T-helper 2 cell treated with Interferon-gamma antibody and Interleukin-4, amounts not matched to agents 5 μg/mL and 100 μg/mL, for 36 hours (primary cell): ENCODE results near the gene NSUN4.
"Not testable (repeated sequence)": the region's sequence is repeated elsewhere in the genome, so short reads cannot be mapped to it uniquely, and the experiment has no call there.

ENCODE experiments used
- DNase-seq: peaks from one replicate; pipeline ENCODE4 v3.0.0; 2021; ENCODE audit warnings: low spot score
- H3K27ac Mint-ChIP-seq: one replicate; pipeline ENCODE4 v1.8.0; 2021; ENCODE audit warnings: mild to moderate bottlenecking, mixed read lengths
- H3K27me3 Mint-ChIP-seq: one replicate; pipeline ENCODE4 v1.8.0; 2021; ENCODE audit warnings: low read depth, mixed read lengths
- H3K36me3 Mint-ChIP-seq: one replicate; pipeline ENCODE4 v1.8.0; 2021; ENCODE audit warnings: low read depth, mixed read lengths
- H3K4me1 Mint-ChIP-seq: one replicate; pipeline ENCODE4 v1.8.0; 2021; ENCODE audit warnings: low read depth, mixed read lengths
- H3K4me3 Mint-ChIP-seq: one replicate; pipeline ENCODE4 v1.8.0; 2022; ENCODE audit warnings: mild to moderate bottlenecking, moderate library complexity, mixed read lengths
- H3K9me3 Mint-ChIP-seq: one replicate; pipeline ENCODE4 v1.8.0; 2021; ENCODE audit warnings: mixed read lengths

NSUN4 gene

GRCh38 chr1:46315669-46316403 is 24.8 kb upstream of the NSUN4 start:
- no peaks in the 10 kb centered on the region for H3K27me3 Mint-ChIP-seq
- peaks cover 35% of the 10 kb centered on the region for H3K36me3 Mint-ChIP-seq
- no peak for DNase-seq
- H3K4me1 Mint-ChIP-seq = no peaks in the 10 kb centered on the region
- H3K4me3 Mint-ChIP-seq = no peak overlapping the region
- no peaks in the 10 kb centered on the region for H3K9me3 Mint-ChIP-seq
- H3K27ac Mint-ChIP-seq = no peak overlapping the region

GRCh38 chr1:46317323-46317722 is 23.3 kb upstream of the NSUN4 start:
- Mint-ChIP-seq H3K36me3 (peaks cover 28% of the 10 kb centered on the region), H3K27ac (no peak overlapping the region)
- DNase-seq = no peak

GRCh38 chr1:46319301-46319700 is 21.3 kb upstream of the NSUN4 start:
- H3K27ac Mint-ChIP-seq, H3K4me3 Mint-ChIP-seq, H3K4me1 Mint-ChIP-seq, H3K27me3 Mint-ChIP-seq, H3K9me3 Mint-ChIP-seq, DNase-seq: not testable (repeated sequence)
- peaks cover 17% of the 10 kb centered on the region for H3K36me3 Mint-ChIP-seq

More at GRCh38 chr1:46317323-46317722, 23.3 kb upstream of the NSUN4 start:
- Mint-ChIP-seq H3K4me1 (no peaks in the 10 kb centered on the region), H3K9me3 (no peaks in the 10 kb centered on the region), H3K27me3 (no peaks in the 10 kb centered on the region), H3K4me3 (no peak overlapping the region)

- DNase-seq, H3K4me1 Mint-ChIP-seq, H3K27ac Mint-ChIP-seq, H3K4me3 Mint-ChIP-seq, H3K27me3 Mint-ChIP-seq, H3K9me3 Mint-ChIP-seq: not testable (repeated sequence)
- peaks cover 11% of the 10 kb centered on the region for H3K36me3 Mint-ChIP-seq
Observed at GRCh38 chr1:46319960-46320914, 20.4 kb upstream of the NSUN4 start.

GRCh38 chr1:46322191-46322590 is 18.4 kb upstream of the NSUN4 start:
- not testable (repeated sequence) for H3K4me1 Mint-ChIP-seq, H3K36me3 Mint-ChIP-seq, H3K27ac Mint-ChIP-seq, DNase-seq, H3K4me3 Mint-ChIP-seq, H3K27me3 Mint-ChIP-seq, H3K9me3 Mint-ChIP-seq

- H3K27me3 Mint-ChIP-seq, DNase-seq, H3K4me1 Mint-ChIP-seq, H3K27ac Mint-ChIP-seq, H3K36me3 Mint-ChIP-seq, H3K4me3 Mint-ChIP-seq, H3K9me3 Mint-ChIP-seq: not testable (repeated sequence)
Observed at GRCh38 chr1:46325285-46326076, 15.1 kb upstream of the NSUN4 start.

- not testable (repeated sequence) for H3K9me3 Mint-ChIP-seq, H3K27ac Mint-ChIP-seq, H3K4me3 Mint-ChIP-seq, H3K36me3 Mint-ChIP-seq, DNase-seq, H3K27me3 Mint-ChIP-seq, H3K4me1 Mint-ChIP-seq
Observed at GRCh38 chr1:46328182-46328581, 12.4 kb upstream of the NSUN4 start.

GRCh38 chr1:46329807-46330206 is 10.8 kb upstream of the NSUN4 start:
- not testable (repeated sequence) for H3K4me3 Mint-ChIP-seq, H3K27me3 Mint-ChIP-seq, H3K4me1 Mint-ChIP-seq, DNase-seq, H3K9me3 Mint-ChIP-seq, H3K36me3 Mint-ChIP-seq, H3K27ac Mint-ChIP-seq

- H3K9me3 Mint-ChIP-seq, H3K4me3 Mint-ChIP-seq, H3K27me3 Mint-ChIP-seq, DNase-seq, H3K27ac Mint-ChIP-seq, H3K36me3 Mint-ChIP-seq, H3K4me1 Mint-ChIP-seq: not testable (repeated sequence)
Observed at GRCh38 chr1:46330381-46330780, 10.2 kb upstream of the NSUN4 start.

GRCh38 chr1:46331786-46332540 is 8.6 kb upstream of the NSUN4 start:
- H3K27me3 Mint-ChIP-seq, H3K27ac Mint-ChIP-seq, H3K36me3 Mint-ChIP-seq, H3K4me3 Mint-ChIP-seq, H3K4me1 Mint-ChIP-seq, H3K9me3 Mint-ChIP-seq, DNase-seq: not testable (repeated sequence)

GRCh38 chr1:46333300-46334029 is 7.1 kb upstream of the NSUN4 start:
- Mint-ChIP-seq H3K4me1 (no peaks in the 10 kb centered on the region), H3K27ac (no peak overlapping the region), H3K27me3 (peaks cover 2% of the 10 kb centered on the region), H3K4me3 (no peak overlapping the region), H3K9me3 (no peaks in the 10 kb centered on the region), H3K36me3 (no peaks in the 10 kb centered on the region)
- no peak for DNase-seq

GRCh38 chr1:46334030-46334384 is 6.6 kb upstream of the NSUN4 start:
- H3K4me1 Mint-ChIP-seq = no peaks in the 10 kb centered on the region
- no peaks in the 10 kb centered on the region for H3K36me3 Mint-ChIP-seq
- H3K27ac Mint-ChIP-seq = no peak overlapping the region
- no peaks in the 10 kb centered on the region for H3K9me3 Mint-ChIP-seq
- H3K4me3 Mint-ChIP-seq = no peak overlapping the region
- no peak for DNase-seq
- H3K27me3 Mint-ChIP-seq = peaks cover 2% of the 10 kb centered on the region

- no peaks in the 10 kb centered on the region for H3K36me3 Mint-ChIP-seq
- DNase-seq = no peak
- no peaks in the 10 kb centered on the region for H3K9me3 Mint-ChIP-seq
- no peak overlapping the region for H3K4me3 Mint-ChIP-seq
- H3K27ac Mint-ChIP-seq = no peak overlapping the region
- peaks cover 4% of the 10 kb centered on the region for H3K4me1 Mint-ChIP-seq
- H3K27me3 Mint-ChIP-seq = peaks cover 2% of the 10 kb centered on the region
Observed at GRCh38 chr1:46335081-46335480, 5.5 kb upstream of the NSUN4 start.
